Activated CD4-positive, alpha-beta T cell treated with anti-CD3 and anti-CD28 coated beads, Interleukin-2, amount 50 U/mL, for 1 hour (primary cell): ENCODE results near the gene ANKRD33.

Experiments
- DNase-seq: peaks from one replicate; pipeline ENCODE4 v3.0.0-alpha.2; 2020

ANKRD33 gene

GRCh38 chr12:51922146-51922545, 34.2 kb downstream of the ANKRD33 start:
- no peak for DNase-seq

DNA sequence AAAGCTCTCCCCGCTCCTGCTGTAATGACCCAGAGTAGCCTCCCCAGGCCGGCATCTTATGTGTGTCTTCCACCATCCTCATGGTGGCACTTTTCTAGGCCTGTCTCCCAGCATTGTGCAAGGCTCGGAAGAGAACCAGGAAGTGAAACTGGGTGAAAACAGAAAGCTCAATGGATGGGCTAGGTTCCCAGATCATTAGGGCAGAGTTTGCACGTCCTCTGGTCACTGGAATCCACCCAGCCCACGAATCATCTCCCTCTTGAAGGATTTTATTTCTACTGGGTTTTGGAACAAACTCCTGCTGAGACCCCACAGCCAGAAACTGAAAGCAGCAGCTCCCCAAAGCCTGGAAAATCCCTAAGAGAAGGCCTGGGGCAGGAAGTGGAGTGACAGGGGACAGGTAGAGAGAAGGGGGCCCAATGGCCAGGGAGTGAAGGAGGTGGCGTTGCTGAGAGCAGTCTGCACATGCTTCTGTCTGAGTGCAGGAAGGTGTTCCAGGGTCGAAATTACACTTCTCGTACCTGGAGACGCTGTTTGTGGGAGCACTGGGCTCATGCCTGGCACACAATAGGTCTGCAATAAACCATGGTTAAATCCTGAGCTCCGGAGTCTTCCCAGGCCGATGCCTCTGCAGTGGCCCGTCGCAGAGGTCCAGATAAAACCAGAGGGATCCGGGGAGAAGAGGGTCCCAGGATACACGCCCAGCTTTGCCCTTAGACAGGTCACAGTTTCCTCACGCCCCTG, 35.0 kb downstream of the ANKRD33 start:
- no peak for DNase-seq

DNA sequence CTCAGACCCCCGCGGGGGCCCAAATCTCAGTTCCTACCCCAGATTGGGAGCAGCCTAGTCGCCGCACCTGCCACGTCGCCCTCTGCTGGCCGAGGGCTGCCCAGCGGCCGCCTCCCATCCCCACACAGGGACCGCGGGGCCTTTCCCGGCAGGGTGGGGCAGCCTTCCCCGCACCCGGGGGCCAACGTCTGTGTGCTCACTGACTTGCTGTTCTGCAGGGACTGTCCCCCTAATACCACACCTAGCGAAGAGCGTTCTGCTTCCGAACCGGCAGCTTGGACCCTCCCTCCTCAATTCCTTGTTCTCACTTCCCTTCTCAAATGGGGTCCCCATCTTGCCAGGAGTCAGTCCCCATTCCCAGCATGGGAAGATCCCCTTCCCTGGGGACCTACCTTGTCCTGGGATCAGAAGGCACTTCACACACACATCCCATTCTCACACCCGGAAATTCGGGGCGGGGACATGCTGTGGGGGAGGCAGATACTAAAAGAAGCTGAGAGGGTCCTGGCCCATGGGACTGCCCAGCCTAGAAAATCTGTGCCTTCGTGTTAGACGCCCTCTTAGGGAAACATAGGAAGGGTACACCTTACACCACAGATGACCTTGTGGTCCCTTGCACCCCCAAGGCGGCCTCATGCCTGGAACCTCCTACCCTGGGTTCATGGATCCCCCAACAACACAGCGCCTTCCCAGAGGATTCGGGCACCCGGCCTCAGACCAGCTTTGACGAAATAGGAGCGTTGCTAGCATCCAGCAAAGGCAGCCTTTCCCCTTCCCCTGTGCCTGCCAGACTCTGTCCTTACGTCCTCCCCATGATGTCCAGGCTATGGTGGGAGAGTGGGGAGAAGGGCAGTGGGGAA, 35.8 kb downstream of the ANKRD33 start:
- DNase-seq: peak; percentile 60

GRCh38 chr12:51924551-51925319, 36.8 kb downstream of the ANKRD33 start:
- no peak for DNase-seq

GRCh38 chr12:51925346-51926063, 37.6 kb downstream of the ANKRD33 start:
- no peak for DNase-seq

DNA sequence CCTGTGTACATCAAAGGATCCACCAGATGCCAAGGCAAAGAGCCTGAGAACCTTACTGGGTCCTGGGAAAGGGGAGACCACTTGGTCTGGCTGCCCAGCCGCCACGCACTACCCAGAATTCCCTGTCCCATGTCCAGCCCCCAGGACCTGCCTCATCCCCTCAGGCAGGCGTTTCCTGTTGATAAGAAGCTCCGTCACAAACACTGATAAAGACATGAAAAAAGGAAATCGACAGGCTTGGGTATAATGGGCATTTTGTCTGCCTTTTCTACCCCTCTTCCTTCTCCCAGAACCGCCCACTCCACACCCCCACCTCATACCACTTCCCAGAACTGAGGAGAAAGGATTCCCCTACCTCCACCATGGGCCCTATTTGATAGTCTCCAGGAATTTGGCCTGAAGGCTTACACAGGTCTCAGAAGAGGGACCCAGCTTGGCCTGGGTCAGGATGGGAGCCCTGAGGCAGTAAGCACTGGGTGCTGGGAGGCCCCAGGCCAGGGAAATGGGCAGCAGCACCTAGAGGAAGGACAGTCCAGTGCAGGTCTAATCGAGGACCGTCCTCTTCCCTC, 38.2 kb downstream of the ANKRD33 start:
- no peak for DNase-seq

DNA sequence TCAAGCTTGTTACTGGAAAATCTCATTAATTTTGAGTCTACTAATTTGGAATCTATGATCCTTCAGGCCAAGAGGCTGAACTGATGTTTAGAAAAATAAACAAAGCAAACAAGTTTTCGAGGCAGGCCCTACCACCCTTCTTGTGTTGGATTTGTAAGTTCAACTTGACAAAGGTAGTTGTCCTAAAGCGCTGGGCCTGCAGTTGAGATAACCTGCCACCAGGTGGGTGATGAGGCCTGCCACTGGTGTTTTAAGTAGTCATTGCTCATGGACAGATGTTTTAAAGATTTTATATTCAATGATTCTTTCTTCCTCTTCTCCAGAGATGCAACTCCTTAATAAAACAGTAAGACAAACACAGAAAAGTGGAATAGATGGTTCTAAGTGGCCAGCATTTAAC, 38.8 kb downstream of the ANKRD33 start:
- DNase-seq: peak; percentile 56

DNA sequence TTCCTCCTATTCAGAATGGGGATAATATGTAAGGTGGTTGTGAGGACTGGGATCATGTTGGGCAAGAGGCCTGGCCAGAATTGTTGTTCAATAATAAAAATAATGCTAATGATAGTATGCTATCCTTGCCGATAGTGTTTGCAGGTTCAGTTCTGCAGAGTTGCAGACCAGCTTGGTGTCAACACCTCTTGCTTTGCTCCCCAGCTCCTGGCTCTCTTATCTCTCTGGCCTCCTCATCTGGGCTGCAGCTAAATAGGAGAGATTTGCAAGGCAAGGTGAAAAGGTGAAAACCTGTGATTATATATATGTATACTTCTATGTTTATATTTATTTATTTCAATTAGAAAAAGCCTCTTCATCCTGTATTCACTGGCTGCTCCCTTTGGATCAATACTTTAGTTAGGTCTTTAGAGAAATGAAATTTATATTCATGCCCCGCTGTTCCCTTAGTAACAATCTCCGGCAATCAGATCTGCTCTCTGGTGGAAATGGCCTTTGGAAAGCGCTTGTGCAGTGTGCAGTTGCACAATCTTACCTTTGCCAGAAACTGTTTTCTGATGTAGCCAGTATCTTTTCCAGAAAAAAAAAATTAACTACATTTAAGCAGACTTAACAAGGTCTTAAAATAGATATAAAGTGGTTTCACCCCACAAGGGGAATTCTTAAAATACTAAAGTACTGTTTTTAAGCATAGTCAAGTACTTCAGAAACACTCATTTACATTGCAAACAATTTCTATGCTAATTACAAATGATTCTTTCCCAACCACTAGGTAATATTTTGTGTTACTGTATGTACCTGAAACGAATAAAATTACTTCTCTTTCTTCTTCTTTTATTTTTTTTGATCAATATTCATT, 44.5 kb downstream of the ANKRD33 start:
- no peak for DNase-seq

GRCh38 chr12:51934080-51934479, 46.2 kb downstream of the ANKRD33 start:
- DNase-seq: no peak

DNA sequence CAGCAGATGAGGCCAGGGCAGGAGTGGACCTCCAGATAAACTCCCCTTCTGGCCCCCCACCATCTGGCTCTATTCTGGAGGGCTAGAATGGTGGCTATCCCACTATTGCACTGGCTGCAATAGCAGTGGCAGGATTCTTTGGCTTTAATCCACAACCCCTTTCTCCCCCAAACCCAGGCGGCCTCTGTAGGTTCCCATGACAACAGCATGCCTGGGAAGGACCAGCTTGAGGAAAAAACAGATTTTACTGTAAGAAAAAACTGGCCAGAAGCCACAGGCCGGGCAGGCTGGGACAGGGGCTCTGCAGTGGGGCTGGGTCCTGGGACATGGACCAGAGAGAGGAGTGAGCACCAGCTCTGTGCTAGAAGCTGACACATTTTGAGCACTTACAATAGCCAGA, 50.0 kb downstream of the ANKRD33 start:
- DNase-seq: no peak

DNA sequence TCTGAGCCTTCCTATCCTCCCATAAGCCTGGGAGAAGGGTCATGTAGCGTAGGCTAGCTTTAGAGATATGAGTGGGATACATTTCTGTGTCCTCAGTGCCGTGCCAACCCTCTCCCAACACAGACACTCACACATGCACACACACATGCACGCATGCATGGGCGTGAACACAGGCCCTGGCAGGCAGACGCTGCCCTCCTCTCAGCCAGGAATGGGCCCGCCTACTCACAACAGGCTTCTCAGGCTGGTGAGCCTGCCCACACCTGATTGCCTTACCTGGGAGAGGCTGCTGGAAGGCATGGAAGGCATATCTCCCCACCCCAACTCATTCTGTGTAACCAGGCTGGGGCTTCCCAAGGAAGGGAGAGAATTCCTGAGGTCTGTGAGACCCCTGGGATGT, 50.8 kb downstream of the ANKRD33 start:
- DNase-seq: no peak

GRCh38 chr12:51941011-51941581, 53.2 kb downstream of the ANKRD33 start:
- DNase-seq: no peak
